Retinal pigment epithelial cell (primary cell): Measurements from ENCODE around the gene EIF3D.

Experiments used
- DNase-seq: peaks from one replicate; pipeline ENCODE4 v3.0.0-alpha.2; 2010; ENCODE audit warnings: low read depth
- H3K4me3 ChIP-seq: 2 replicates; pipeline ENCODE4 v1.5.1; 2011; ENCODE audit warnings: mild to moderate bottlenecking, low read length, control low read depth, moderate library complexity
- TF ChIP-seq, protein P1 (sequence below): conservative IDR thresholded peaks from 2 replicates; pipeline ENCODE4 v1.5.1; 2011; ENCODE audit warnings: low read depth, low read length, control low read depth, inconsistent platforms

EIF3D gene

GRCh38 chr22:36506637-36507517 is 22.1 kb downstream of the EIF3D start, which contains the start of gene FOXRED2:
Gene FOXRED2, minus strand, starts transcription at chr22:36507040. Its CDS starts 618 bp downstream, at chr22:36506422.
- peak; percentile 56 for DNase-seq
- TF ChIP-seq, protein P1, sequence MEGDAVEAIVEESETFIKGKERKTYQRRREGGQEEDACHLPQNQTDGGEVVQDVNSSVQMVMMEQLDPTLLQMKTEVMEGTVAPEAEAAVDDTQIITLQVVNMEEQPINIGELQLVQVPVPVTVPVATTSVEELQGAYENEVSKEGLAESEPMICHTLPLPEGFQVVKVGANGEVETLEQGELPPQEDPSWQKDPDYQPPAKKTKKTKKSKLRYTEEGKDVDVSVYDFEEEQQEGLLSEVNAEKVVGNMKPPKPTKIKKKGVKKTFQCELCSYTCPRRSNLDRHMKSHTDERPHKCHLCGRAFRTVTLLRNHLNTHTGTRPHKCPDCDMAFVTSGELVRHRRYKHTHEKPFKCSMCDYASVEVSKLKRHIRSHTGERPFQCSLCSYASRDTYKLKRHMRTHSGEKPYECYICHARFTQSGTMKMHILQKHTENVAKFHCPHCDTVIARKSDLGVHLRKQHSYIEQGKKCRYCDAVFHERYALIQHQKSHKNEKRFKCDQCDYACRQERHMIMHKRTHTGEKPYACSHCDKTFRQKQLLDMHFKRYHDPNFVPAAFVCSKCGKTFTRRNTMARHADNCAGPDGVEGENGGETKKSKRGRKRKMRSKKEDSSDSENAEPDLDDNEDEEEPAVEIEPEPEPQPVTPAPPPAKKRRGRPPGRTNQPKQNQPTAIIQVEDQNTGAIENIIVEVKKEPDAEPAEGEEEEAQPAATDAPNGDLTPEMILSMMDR: no peak
- peak within 1 kb of the TSS; percentile 49 for H3K4me3 ChIP-seq

DNA sequence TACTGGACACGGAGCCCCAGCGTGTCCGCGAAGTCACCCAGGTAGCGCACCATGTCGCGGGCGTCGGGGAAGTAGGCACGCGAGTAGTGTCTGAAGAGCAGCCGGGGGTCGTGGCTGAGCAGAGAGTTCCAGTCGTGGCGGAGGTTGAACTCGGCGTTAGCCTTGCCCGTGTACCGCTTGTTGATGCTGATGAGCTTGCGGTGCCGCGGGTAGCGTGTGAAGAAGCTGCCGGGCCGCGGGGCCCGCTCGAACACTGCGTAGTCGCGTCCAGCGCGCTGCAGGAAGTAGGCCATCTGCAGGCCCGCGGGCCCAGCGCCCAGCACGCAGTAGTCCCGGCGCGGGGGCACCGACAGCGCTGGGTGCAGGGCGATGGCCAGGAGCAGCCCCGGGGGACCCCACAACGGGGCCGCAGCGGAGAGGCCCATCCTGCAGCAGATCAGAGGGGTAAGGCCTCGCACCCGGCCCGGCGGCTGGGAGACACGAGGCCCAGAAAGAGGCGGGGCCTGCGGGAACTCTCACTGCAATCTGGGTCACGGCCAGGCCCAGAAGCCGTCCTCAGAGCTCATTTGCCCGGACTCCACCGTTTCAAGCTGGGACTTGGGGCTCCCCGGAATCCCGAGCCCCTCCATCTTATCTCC is 22.8 kb downstream of the EIF3D start:
- DNase-seq: no peak
- TF ChIP-seq, protein P1: no peak
- peak overlapping the region; percentile 40 for H3K4me3 ChIP-seq

GRCh38 chr22:36497910-36498665 is 30.9 kb downstream of the EIF3D start:
- TF ChIP-seq, protein P1: peak; percentile 3
- no peak for DNase-seq
- H3K4me3 ChIP-seq: no peak overlapping the region

GRCh38 chr22:36493690-36494110 is 35.3 kb downstream of the EIF3D start:
- no peak overlapping the region for H3K4me3 ChIP-seq
- no peak for DNase-seq
- TF ChIP-seq, protein P1: no peak

- DNase-seq: no peak
- H3K4me3 ChIP-seq: no peak overlapping the region
- TF ChIP-seq, protein P1: no peak
Measured at GRCh38 chr22:36492109-36492508, 36.9 kb downstream of the EIF3D start.

DNA sequence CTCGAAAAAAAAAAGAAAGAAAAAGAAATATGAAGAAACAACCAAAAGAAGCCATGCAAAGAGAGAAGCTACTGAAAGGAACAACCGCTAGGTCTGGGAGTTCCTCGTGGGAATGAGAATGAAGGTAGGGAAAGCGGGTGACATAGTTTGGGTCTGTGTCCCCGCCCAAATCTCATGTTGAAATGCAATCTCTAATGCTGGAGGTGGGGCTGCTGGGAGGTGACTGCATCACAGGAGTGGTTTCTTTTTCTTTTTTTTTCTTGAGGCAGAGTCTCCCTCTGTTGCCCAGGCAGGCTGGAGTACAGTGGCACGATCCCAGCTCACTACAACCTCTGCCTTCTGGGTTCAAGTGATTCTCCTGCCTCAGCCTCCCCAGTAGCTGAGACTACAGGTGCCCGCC is 37.8 kb downstream of the EIF3D start:
- TF ChIP-seq, protein P1: no peak
- no peak overlapping the region for H3K4me3 ChIP-seq
- DNase-seq: no peak
